Psoas muscle (tissue), 8 donors: Measurements from ENCODE around the gene BMP10. TPM values are rescaled to one million over a fixed set of nuclear protein-coding genes. Genes with fewer than 3 reads are reported as not detected.

Source experiments
- ATAC-seq, 4 donors: fragments of 200-7000 bp; cut with Tn5 transposase; one replicate each; pipeline ENCODE4 v1.9.1; 2020; ENCODE audit warnings: moderate library complexity in 3 of 4, mild to moderate bottlenecking in 2 of 4
- DNase-seq, 2 donors: peaks; one replicate each; pipeline ENCODE4 v3.0.0-alpha.2; 2020
- H3K27ac ChIP-seq: fragments of 200-600 bp; one replicate; pipeline ENCODE4 v1.8.0; 2022
- H3K27me3 ChIP-seq, 3 donors: fragments of 200-600 bp in 1 of 3; one replicate each; pipeline versions ENCODE4 v1.6.1 to v1.8.0; 2013 to 2022; ENCODE audit warnings: low read length in 2 of 3, mild to moderate bottlenecking in 2 of 3, moderate library complexity in 1 of 3; ENCODE audit not compliant: insufficient read depth in 3 of 3
- H3K36me3 ChIP-seq, 2 donors: fragments of 200-600 bp in 1 of 2; one replicate each; pipeline versions ENCODE4 v1.6.1 to v1.8.0; 2013 to 2022; ENCODE audit warnings: low read depth in 1 of 2, mild to moderate bottlenecking in 1 of 2, moderate library complexity in 1 of 2; ENCODE audit not compliant: insufficient read depth in 1 of 2
- H3K4me1 ChIP-seq: fragments of 200-600 bp; one replicate; pipeline ENCODE4 v1.8.0; 2022
- H3K4me3 ChIP-seq: fragments of 200-600 bp; one replicate; pipeline ENCODE4 v1.8.0; 2022; ENCODE audit warnings: mild to moderate bottlenecking
- H3K9me3 ChIP-seq: fragments of 200-600 bp; one replicate; pipeline ENCODE4 v1.8.0; 2022
- WGBS, 3 donors: extraction: QIAGEN DNeasy Blood & Tissue Kit; methylation state at CpG; one replicate each; pipeline versions ENCODE4 v1.1.6 to v1.1.7; 2013; 5-methylcytosine and 5-hydroxymethylcytosine counted together
- intact Hi-C, 2 donors: fragments of 100-400 bp; cut with DNase I; formaldehyde crosslinking; loops; one replicate each; pipeline versions ENCODE4 v1.11.0 to v1.14.2; 2022
- polyA plus RNA-seq, 3 donors: library from polyadenylated mRNA; stranded (reverse); fragments of 200-250 nt; gene quantifications; one replicate each; pipeline ENCODE4 v1.2.3, GENCODE V29; 2013
- total RNA-seq, 4 donors: library from RNA; stranded (reverse); fragmentation: NEBNext Ultra II Directional in 2 of 4; extraction: Animal tissue kit (Norgen Biotek cat#: 25700) in 2 of 4; gene quantifications; one replicate each; pipeline versions ENCODE4 v1.2.1 to v1.2.4, GENCODE V29; 2021 to 2023
- TF ChIP-seq, protein P1 (sequence below): fragments of 200-600 bp; IDR thresholded peaks from one replicate; pipeline ENCODE4 v1.8.0; 2022; ENCODE audit warnings: antibody characterized with exemption
- donor health status: healthy with polysubstance abuse.
- donor health status: DM: no; HTN: no; CAD: no; lungs with moderate emphysema.
- donor health status: Bipolar disorder and iron deficiency.
- donor health status: healthy.
- donor health status: DM: yes; HTN: yes; CAD: no.
- donor health status: DM: no; HTN: no; CAD: no.
- donor health status: DM: no; HTN: no; CAD: no.
- donor health status: DM: yes; HTN: yes; CAD: no.

Gene BMP10
- total and polyA plus RNA-seq, 7 donors: 0.17 to 0.27 TPM; not detected in 5

DNA sequence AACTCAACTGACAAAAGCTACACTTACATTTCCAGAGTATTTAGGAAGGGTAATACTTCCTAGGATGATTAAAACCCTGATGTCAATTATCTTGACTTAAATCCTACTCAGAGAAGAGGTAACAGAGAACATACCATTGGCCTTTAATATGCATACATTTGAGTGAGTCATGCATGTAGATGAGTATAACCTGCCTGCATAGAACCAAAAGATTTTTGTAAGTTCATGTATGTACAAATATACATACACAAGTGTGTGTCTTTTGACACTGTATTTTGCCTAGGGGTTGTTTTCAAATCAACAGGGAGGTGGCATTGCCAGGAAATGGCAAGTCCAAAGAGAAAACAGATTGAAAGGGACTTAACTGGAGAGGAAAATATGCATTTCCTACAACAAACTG, 6.1 kb downstream of the BMP10 start:
- no peaks in the 10 kb centered on the region for H3K36me3 ChIP-seq
- H3K4me1 ChIP-seq: no peaks in the 10 kb centered on the region
- H3K9me3 ChIP-seq: no peaks in the 10 kb centered on the region
- TF ChIP-seq, protein P1, sequence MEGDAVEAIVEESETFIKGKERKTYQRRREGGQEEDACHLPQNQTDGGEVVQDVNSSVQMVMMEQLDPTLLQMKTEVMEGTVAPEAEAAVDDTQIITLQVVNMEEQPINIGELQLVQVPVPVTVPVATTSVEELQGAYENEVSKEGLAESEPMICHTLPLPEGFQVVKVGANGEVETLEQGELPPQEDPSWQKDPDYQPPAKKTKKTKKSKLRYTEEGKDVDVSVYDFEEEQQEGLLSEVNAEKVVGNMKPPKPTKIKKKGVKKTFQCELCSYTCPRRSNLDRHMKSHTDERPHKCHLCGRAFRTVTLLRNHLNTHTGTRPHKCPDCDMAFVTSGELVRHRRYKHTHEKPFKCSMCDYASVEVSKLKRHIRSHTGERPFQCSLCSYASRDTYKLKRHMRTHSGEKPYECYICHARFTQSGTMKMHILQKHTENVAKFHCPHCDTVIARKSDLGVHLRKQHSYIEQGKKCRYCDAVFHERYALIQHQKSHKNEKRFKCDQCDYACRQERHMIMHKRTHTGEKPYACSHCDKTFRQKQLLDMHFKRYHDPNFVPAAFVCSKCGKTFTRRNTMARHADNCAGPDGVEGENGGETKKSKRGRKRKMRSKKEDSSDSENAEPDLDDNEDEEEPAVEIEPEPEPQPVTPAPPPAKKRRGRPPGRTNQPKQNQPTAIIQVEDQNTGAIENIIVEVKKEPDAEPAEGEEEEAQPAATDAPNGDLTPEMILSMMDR: no peak
- DNase-seq (no peak), ATAC-seq (no peak)
- no peaks in the 10 kb centered on the region for H3K27me3 ChIP-seq
- intact Hi-C loops: no loop called here
- no peak overlapping the region for H3K27ac ChIP-seq
- no peak overlapping the region for H3K4me3 ChIP-seq

DNA sequence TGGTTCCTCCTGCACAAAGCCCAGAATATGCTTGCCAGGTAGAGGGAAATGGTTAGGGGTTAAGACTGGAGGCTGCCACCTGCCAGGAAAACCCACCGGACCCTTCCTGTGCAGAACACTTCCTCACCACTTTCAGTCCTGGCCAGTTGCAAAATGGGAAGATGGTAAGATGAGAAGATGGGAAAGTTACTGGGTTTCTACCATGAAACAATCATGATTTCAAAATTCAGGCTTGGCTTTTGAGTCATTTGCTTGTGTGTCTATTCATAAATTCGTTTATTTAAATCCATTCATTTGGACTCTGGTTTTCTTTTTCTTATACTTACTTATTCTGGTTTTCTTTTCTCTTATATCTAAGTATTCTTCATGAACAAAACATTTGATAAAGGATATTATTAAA, 7.2 kb downstream of the BMP10 start:
- intact Hi-C loops: no loop called here
- no peak for DNase-seq
- TF ChIP-seq, protein P1: no peak
- H3K4me1 ChIP-seq: no peaks in the 10 kb centered on the region
- H3K27me3 ChIP-seq: no peaks in the 10 kb centered on the region
- no peak for ATAC-seq
- no peak overlapping the region for H3K4me3 ChIP-seq
- no peak overlapping the region for H3K27ac ChIP-seq
- 79 to 88% (median 82%) methylated on average over 2 of the region's 2 CpGs for WGBS, 3 donors
- H3K9me3 ChIP-seq: no peaks in the 10 kb centered on the region
- no peaks in the 10 kb centered on the region for H3K36me3 ChIP-seq

DNA sequence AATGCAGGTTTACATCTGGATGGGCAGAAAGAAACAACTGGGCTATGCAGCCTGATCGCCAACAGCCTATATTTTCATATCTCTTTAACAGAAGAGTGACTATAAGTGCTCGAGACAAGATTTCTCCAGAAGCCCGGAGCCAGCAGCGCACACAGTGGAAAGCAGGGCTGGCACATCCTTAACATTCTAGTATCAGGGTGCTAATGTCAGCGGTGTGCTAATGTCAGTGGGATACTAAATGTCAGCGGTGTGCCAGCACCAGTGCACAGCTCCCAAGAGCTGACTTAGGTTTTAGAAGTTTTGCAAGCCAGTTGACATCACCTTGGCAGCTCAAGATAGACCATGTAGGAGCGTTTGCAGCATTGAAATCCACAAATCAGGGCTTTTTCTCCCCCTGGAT, 8.3 kb downstream of the BMP10 start:
- Histone ChIP-seq H3K27me3 (no peaks in the 10 kb centered on the region), H3K4me3 (no peak overlapping the region), H3K4me1 (no peaks in the 10 kb centered on the region), H3K27ac (no peak overlapping the region), H3K9me3 (no peaks in the 10 kb centered on the region), H3K36me3 (no peaks in the 10 kb centered on the region)
- DNase-seq: no peak
- WGBS, 3 donors: 31 to 38% (median 35%) methylated on average over 7 of the region's 7 CpGs
- no peak for ATAC-seq
- intact Hi-C loops: no loop called here
- TF ChIP-seq, protein P1: no peak

DNA sequence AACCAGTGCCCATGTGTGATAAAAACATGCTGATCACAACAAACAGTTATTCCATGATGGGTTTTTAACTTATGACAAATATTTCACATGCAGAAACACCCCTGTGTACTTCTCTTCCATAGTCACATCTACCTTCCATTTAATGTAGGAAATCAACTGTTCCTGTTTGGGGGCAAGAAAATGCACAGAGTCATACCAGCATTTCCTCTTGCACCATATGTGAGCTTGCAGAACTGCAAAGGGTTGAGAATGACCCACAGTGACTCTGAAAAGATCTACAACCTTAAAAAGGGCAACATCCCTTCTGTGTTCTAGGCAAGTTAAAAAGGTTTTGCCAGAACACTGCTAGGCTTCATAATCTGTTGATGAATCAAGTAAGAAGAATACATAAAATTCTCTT, 9.9 kb downstream of the BMP10 start:
- H3K27ac ChIP-seq: no peak overlapping the region
- intact Hi-C loops: no loop called here
- ATAC-seq (no peak), DNase-seq (no peak)
- TF ChIP-seq, protein P1: no peak
- H3K36me3 ChIP-seq: no peaks in the 10 kb centered on the region
- no peak overlapping the region for H3K4me3 ChIP-seq
- H3K9me3 ChIP-seq: no peaks in the 10 kb centered on the region
- peaks cover 0 to 3% (median 0%) of the 10 kb centered on the region in 3 donors for H3K27me3 ChIP-seq
- H3K4me1 ChIP-seq: no peaks in the 10 kb centered on the region

DNA sequence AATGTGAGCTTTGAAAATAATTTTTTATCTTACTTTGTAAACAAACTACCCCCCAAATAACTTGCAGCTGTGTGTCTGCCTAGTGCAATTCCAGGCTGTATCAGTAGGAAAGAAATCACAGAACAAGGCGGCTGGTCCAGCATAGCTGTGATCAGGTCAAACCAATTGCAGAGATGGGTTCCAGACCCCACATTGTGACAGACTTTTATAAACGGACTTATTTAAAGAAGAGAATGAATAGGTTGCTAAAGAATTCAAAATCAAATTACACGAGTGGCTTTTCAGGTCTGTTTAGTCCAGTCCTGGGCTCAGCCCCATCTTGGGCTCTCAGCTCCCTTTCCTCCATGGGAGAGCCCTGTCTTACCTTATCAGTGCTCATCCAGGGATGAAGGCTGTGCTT, 11.1 kb downstream of the BMP10 start:
- intact Hi-C loops: no loop called here
- Histone ChIP-seq H3K27ac (no peak overlapping the region), H3K9me3 (no peaks in the 10 kb centered on the region), H3K27me3 (peaks cover 0 to 3% (median 0%) of the 10 kb centered on the region in 3 donors), H3K36me3 (no peaks in the 10 kb centered on the region), H3K4me3 (no peak overlapping the region), H3K4me1 (no peaks in the 10 kb centered on the region)
- 77 to 83% (median 83%) methylated on average over 3 of the region's 3 CpGs for WGBS, 3 donors
- TF ChIP-seq, protein P1: no peak
- ATAC-seq (no peak), DNase-seq (no peak)
